GM13977 (cell line): ENCODE measurements around the gene CREB1.

Experiments used
- DNase-seq: peaks from one replicate; pipeline ENCODE4 v3.0.0; 2012; ENCODE audit warnings: low spot score
- CTCF ChIP-seq: IDR thresholded peaks from 2 replicates; pipeline ENCODE4 v1.5.1; 2012; ENCODE audit warnings: mild to moderate bottlenecking, control low read depth; ENCODE audit not compliant: insufficient read depth; ENCODE audit errors: extremely low read depth, missing control alignments
- in situ Hi-C: fragments of 300-500 bp; cut with MboI; formaldehyde crosslinking; loops from one replicate; pipeline ENCODE4 v1.12.0; 2022; ENCODE audit warnings: low sequenced_read_pairs, low pct_unique_long_range_greater_than_20kb, mixed read lengths, inconsistent platforms; ENCODE audit not compliant: unreplicated experiment

The CREB1 gene

GRCh38 chr2:207529330-207530159 is at the start of gene CREB1:
TSS of gene CREB1 (plus strand) at chr2:207529962. CDS start at chr2:207555636, 25,674 bp downstream.
- in situ Hi-C loops = no loop called here
- peak; percentile 98 for DNase-seq
- peak; percentile 45 for TF ChIP-seq CTCF

- in situ Hi-C loops = no loop called here
- TF ChIP-seq CTCF = no peak
These were observed 49.2 kb upstream of the CREB1 start for GRCh38 chr2:207480521-207481040.

GRCh38 chr2:207481924-207482323 is 47.8 kb upstream of the CREB1 start:
- TF ChIP-seq CTCF = no peak
- no peak for DNase-seq
- in situ Hi-C loops = no loop called here

More at GRCh38 chr2:207480521-207481040, 49.2 kb upstream of the CREB1 start:
- DNase-seq = no peak

GRCh38 chr2:207482630-207483029 is 47.1 kb upstream of the CREB1 start:
- in situ Hi-C loops = no loop called here
- no peak for TF ChIP-seq CTCF
- DNase-seq = no peak

- in situ Hi-C loops = no loop called here
- TF ChIP-seq CTCF = no peak
- no peak for DNase-seq
These were observed 46.7 kb upstream of the CREB1 start for GRCh38 chr2:207483066-207483465.

- in situ Hi-C loops = no loop called here
- DNase-seq = no peak
- TF ChIP-seq CTCF = no peak
These were observed 46.3 kb upstream of the CREB1 start for GRCh38 chr2:207483477-207483876.
